Measurements from ENCODE around the gene KRT3.
A peak's percentile ranks its signal among the peaks of the same experiment; 100 is the strongest.

The KRT3 gene

DNA sequence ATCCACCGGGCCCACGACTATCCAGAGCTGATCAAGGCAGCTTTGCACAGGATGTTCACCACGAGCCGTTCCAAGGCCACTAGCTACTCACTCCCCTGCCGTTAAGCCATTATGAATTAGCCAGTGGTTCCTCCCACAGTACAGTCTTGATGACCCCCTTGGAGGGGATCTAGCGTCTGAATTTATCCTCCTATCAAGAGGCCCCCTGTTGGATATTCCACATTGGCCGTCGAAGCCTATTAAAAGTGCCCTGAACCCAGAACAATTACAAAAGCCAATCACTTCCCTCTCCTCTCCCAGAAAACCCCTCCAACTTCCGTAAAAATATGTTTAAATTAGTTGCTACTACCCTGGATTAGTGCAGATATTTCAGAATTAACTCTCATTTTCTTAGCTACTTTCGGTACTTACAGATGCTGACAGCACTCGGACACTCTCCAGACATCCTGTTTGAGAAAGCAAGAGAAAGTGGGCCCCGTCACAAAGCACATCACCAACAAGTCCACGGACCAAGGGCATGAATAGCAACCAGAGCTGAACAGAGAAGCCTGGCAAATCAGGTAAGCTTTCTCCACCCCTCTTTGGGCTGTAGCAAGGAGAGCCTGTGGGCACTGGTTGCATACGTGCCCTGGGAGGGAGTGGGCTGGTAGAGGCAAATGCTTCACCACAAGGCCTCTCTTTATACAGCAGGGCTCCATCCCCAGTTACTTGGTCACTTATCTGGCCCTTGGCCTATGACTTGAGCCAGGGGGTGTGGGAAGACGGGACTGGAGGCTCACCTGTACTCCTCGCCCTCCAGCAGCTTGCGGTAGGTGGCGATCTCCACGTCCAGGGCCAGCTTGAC lies 5.3 kb downstream of the KRT3 start:
- Histone ChIP-seq H3K36me3 (ENCODE audit: control insufficient read depth in 5 of 5, insufficient read depth in 5 of 5, low read length in 5 of 5) (no peaks in the 10 kb centered on the region), H3K9me3 (ENCODE audit: control insufficient read depth in 5 of 5, low read length in 5 of 5) (peaks cover 0 to 2% (median 0%) of the 10 kb centered on the region in 5 donors), H3K4me3 (ENCODE audit: low read depth in 1 of 5, low read length in 5 of 5) (no peak overlapping the region), H3K27me3 (ENCODE audit: control insufficient read depth in 5 of 5, insufficient read depth in 4 of 5, low read length in 5 of 5) (peaks cover 14 to 37% (median 29%) of the 10 kb centered on the region in 5 donors), H3K27ac (ENCODE audit: low read depth, low read length) (no peak overlapping the region), H3K4me1 (ENCODE audit: control insufficient read depth in 5 of 5, insufficient read depth in 5 of 5, low read length in 5 of 5) (peaks cover 0 to 7% (median 0%) of the 10 kb centered on the region in 5 donors), H3K9ac (ENCODE audit: low read length in 5 of 5) (peak overlapping the region in 1 of 5 donors; percentile 23)

DNA sequence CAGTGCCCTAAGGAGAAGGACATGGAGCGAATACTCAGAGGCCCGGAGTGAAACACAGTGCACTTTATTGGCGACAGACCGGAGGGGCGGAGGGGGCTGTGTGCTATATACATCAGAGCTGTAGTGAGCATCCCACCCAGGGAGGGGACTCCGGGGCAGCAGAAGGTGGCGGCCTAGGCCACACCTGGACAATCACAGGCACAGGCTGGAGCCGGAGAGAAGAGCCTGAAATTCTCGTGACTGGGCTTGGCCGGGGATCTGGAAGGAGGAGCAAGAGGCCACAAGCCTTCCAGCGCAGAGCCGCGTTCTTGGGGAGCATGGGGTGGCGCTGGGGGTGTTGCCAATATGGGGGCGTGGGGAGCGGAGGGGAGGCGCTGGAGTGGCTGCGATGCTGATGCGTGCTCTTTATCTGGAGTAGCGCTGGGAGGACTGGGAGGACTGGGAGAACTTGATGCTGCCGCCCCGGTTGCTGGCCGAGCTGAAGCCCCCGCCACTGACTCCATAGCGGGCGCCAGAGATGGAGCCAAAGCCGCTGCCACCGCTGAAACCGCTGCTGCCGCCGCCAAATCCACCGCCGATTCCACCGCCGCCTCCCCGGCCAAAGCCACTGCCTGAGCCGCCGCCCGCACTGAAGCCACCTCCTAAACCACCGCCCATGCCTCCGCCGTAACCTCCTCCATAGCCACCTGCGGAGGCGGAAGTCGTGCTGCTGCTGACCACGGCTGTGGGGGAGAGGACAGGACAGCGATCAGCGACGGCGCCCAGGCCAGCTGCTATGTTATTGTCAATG lies 6.1 kb downstream of the KRT3 start:
- H3K36me3 ChIP-seq (ENCODE audit: control insufficient read depth in 5 of 5, insufficient read depth in 5 of 5, low read length in 5 of 5), result no peaks in the 10 kb centered on the region
- H3K27ac ChIP-seq (ENCODE audit: low read depth, low read length), result no peak overlapping the region
- H3K9me3 ChIP-seq (ENCODE audit: control insufficient read depth in 5 of 5, low read length in 5 of 5), result peaks cover 0 to 3% (median 0%) of the 10 kb centered on the region in 5 donors
- peaks cover 0 to 7% (median 0%) of the 10 kb centered on the region in 5 donors for H3K4me1 ChIP-seq (ENCODE audit: control insufficient read depth in 5 of 5, insufficient read depth in 5 of 5, low read length in 5 of 5)
- no peak overlapping the region for H3K4me3 ChIP-seq (ENCODE audit: low read depth in 1 of 5, low read length in 5 of 5)
- H3K27me3 ChIP-seq (ENCODE audit: control insufficient read depth in 5 of 5, insufficient read depth in 4 of 5, low read length in 5 of 5), result peaks cover 14 to 37% (median 29%) of the 10 kb centered on the region in 5 donors
- H3K9ac ChIP-seq (ENCODE audit: low read length in 5 of 5), result peak overlapping the region in 1 of 5 donors; percentile 23

GRCh38 chr12:52788876-52789636 lies 6.9 kb downstream of the KRT3 start:
- Histone ChIP-seq H3K4me1 (ENCODE audit: control insufficient read depth in 5 of 5, insufficient read depth in 5 of 5, low read length in 5 of 5) (peaks cover 0 to 7% (median 0%) of the 10 kb centered on the region in 5 donors), H3K27me3 (ENCODE audit: control insufficient read depth in 5 of 5, insufficient read depth in 4 of 5, low read length in 5 of 5) (peaks cover 16 to 40% (median 30%) of the 10 kb centered on the region in 5 donors), H3K9ac (ENCODE audit: low read length in 5 of 5) (no peak overlapping the region), H3K27ac (ENCODE audit: low read depth, low read length) (no peak overlapping the region), H3K4me3 (ENCODE audit: low read depth in 1 of 5, low read length in 5 of 5) (no peak overlapping the region), H3K36me3 (ENCODE audit: control insufficient read depth in 5 of 5, insufficient read depth in 5 of 5, low read length in 5 of 5) (no peaks in the 10 kb centered on the region), H3K9me3 (ENCODE audit: control insufficient read depth in 5 of 5, low read length in 5 of 5) (peaks cover 0 to 3% (median 0%) of the 10 kb centered on the region in 5 donors)

- peaks cover 0 to 7% (median 0%) of the 10 kb centered on the region in 5 donors for H3K4me1 ChIP-seq (ENCODE audit: control insufficient read depth in 5 of 5, insufficient read depth in 5 of 5, low read length in 5 of 5)
- H3K27me3 ChIP-seq (ENCODE audit: control insufficient read depth in 5 of 5, insufficient read depth in 4 of 5, low read length in 5 of 5), result peaks cover 17 to 42% (median 31%) of the 10 kb centered on the region in 5 donors
- no peaks in the 10 kb centered on the region for H3K36me3 ChIP-seq (ENCODE audit: control insufficient read depth in 5 of 5, insufficient read depth in 5 of 5, low read length in 5 of 5)
- no peak overlapping the region for H3K4me3 ChIP-seq (ENCODE audit: low read depth in 1 of 5, low read length in 5 of 5)
- no peak overlapping the region for H3K9ac ChIP-seq (ENCODE audit: low read length in 5 of 5)
- H3K27ac ChIP-seq (ENCODE audit: low read depth, low read length), result no peak overlapping the region
- H3K9me3 ChIP-seq (ENCODE audit: control insufficient read depth in 5 of 5, low read length in 5 of 5), result peaks cover 0 to 3% (median 0%) of the 10 kb centered on the region in 5 donors
Observed at GRCh38 chr12:52788192-52788875, 7.6 kb downstream of the KRT3 start.

DNA sequence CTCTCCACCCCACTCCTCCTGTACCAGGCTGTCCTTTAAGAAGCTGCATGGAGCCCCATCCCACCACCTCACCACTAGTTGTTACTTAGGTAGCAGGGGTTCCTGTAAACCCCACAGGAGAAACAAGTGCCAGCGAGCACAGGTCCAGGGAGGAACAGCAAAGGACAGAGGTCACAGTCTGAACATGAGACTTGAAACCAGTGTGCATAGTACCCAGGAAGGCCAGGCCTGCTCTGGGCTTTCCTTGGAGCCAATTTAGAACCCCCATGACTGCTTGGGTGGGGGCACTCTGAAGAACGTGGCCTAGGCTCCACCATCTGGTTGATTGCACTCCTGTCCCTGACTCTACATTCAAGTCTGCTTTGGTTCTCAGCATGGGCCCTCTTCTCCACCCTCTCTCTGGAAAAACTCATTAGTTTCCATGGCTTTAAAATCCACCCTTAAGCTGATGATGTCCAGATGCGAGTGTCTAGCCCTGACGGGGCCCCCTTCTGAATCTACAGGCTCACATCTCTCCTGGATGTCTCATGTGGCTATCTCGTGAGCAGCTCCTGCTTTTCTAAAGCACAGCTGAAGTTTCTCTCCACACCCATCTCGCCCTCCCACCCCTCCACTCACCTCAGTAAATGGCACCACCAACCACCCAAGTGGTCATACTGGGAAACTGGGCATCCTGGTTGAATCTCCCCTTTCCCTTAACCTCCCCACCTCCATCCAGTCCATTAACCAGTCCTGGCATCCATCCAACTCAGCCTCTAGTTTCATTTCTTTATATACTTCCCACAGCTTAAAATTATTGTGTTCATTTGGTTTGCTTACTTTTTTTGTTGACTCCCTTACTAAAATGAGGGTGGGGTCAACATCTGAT lies 8.4 kb downstream of the KRT3 start:
- peaks cover 0 to 7% (median 0%) of the 10 kb centered on the region in 5 donors for H3K4me1 ChIP-seq (ENCODE audit: control insufficient read depth in 5 of 5, insufficient read depth in 5 of 5, low read length in 5 of 5)
- H3K27me3 ChIP-seq (ENCODE audit: control insufficient read depth in 5 of 5, insufficient read depth in 4 of 5, low read length in 5 of 5), result peaks cover 17 to 42% (median 31%) of the 10 kb centered on the region in 5 donors
- no peaks in the 10 kb centered on the region for H3K36me3 ChIP-seq (ENCODE audit: control insufficient read depth in 5 of 5, insufficient read depth in 5 of 5, low read length in 5 of 5)
- H3K9me3 ChIP-seq (ENCODE audit: control insufficient read depth in 5 of 5, low read length in 5 of 5), result peaks cover 0 to 3% (median 0%) of the 10 kb centered on the region in 5 donors
- no peak overlapping the region for H3K4me3 ChIP-seq (ENCODE audit: low read depth in 1 of 5, low read length in 5 of 5)
- no peak overlapping the region for H3K9ac ChIP-seq (ENCODE audit: low read length in 5 of 5)
- no peak overlapping the region for H3K27ac ChIP-seq (ENCODE audit: low read depth, low read length)

DNA sequence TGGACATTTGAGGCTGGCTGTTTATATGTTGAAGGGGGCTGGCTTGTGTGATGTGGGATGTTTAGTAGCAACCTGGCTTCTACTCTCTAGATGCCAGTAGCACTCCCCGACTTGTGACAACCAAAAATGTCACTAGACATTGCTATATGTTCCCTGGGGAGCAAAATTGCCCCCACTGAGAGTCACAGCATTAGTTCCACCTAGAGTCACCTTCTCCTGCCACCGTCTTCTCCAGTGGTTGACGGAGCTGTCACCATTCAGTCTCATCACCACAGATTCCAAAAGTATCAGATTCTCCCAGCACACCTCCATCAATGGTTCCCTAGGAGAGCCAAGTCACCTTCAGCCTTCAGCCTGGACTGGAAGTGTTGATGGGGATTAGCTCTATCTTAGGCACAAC lies 11.0 kb downstream of the KRT3 start:
- H3K4me3 ChIP-seq (ENCODE audit: low read depth in 1 of 5, low read length in 5 of 5), result no peak overlapping the region
- peaks cover 0 to 3% (median 0%) of the 10 kb centered on the region in 5 donors for H3K9me3 ChIP-seq (ENCODE audit: control insufficient read depth in 5 of 5, low read length in 5 of 5)
- H3K4me1 ChIP-seq (ENCODE audit: control insufficient read depth in 5 of 5, insufficient read depth in 5 of 5, low read length in 5 of 5), result peaks cover 0 to 1% (median 0%) of the 10 kb centered on the region in 5 donors
- no peak overlapping the region for H3K9ac ChIP-seq (ENCODE audit: low read length in 5 of 5)
- H3K27ac ChIP-seq (ENCODE audit: low read depth, low read length), result no peak overlapping the region
- no peaks in the 10 kb centered on the region for H3K36me3 ChIP-seq (ENCODE audit: control insufficient read depth in 5 of 5, insufficient read depth in 5 of 5, low read length in 5 of 5)
- peaks cover 3 to 21% (median 14%) of the 10 kb centered on the region in 5 donors for H3K27me3 ChIP-seq (ENCODE audit: control insufficient read depth in 5 of 5, insufficient read depth in 4 of 5, low read length in 5 of 5)

GRCh38 chr12:52783563-52784316 lies 12.2 kb downstream of the KRT3 start:
- no peaks in the 10 kb centered on the region for H3K36me3 ChIP-seq (ENCODE audit: control insufficient read depth in 5 of 5, insufficient read depth in 5 of 5, low read length in 5 of 5)
- H3K27ac ChIP-seq (ENCODE audit: low read depth, low read length), result no peak overlapping the region
- H3K9me3 ChIP-seq (ENCODE audit: control insufficient read depth in 5 of 5, low read length in 5 of 5), result peaks cover 0 to 3% (median 0%) of the 10 kb centered on the region in 5 donors
- H3K27me3 ChIP-seq (ENCODE audit: control insufficient read depth in 5 of 5, insufficient read depth in 4 of 5, low read length in 5 of 5), result peaks cover 3 to 10% (median 7%) of the 10 kb centered on the region in 5 donors
- no peak overlapping the region for H3K9ac ChIP-seq (ENCODE audit: low read length in 5 of 5)
- H3K4me3 ChIP-seq (ENCODE audit: low read depth in 1 of 5, low read length in 5 of 5), result no peak overlapping the region
- no peaks in the 10 kb centered on the region for H3K4me1 ChIP-seq (ENCODE audit: control insufficient read depth in 5 of 5, insufficient read depth in 5 of 5, low read length in 5 of 5)

GRCh38 chr12:52782502-52782901 lies 13.4 kb downstream of the KRT3 start:
- Histone ChIP-seq H3K27ac (ENCODE audit: low read depth, low read length) (no peak overlapping the region), H3K27me3 (ENCODE audit: control insufficient read depth in 5 of 5, insufficient read depth in 4 of 5, low read length in 5 of 5) (peaks cover 3 to 7% (median 4%) of the 10 kb centered on the region in 5 donors), H3K4me1 (ENCODE audit: control insufficient read depth in 5 of 5, insufficient read depth in 5 of 5, low read length in 5 of 5) (no peaks in the 10 kb centered on the region), H3K4me3 (ENCODE audit: low read depth in 1 of 5, low read length in 5 of 5) (no peak overlapping the region), H3K36me3 (ENCODE audit: control insufficient read depth in 5 of 5, insufficient read depth in 5 of 5, low read length in 5 of 5) (no peaks in the 10 kb centered on the region), H3K9me3 (ENCODE audit: control insufficient read depth in 5 of 5, low read length in 5 of 5) (peaks cover 0 to 3% (median 0%) of the 10 kb centered on the region in 5 donors), H3K9ac (ENCODE audit: low read length in 5 of 5) (no peak overlapping the region)

All from subcutaneous abdominal adipose tissue (tissue), 5 donors.